Measurements from ENCODE around the gene C11orf97. TPM values are rescaled to one million over a fixed set of nuclear protein-coding genes. Genes with fewer than 3 reads are reported as not detected.

C11orf97 gene
- total RNA-seq, 4 donors from 2014 or later = not detected

DNA sequence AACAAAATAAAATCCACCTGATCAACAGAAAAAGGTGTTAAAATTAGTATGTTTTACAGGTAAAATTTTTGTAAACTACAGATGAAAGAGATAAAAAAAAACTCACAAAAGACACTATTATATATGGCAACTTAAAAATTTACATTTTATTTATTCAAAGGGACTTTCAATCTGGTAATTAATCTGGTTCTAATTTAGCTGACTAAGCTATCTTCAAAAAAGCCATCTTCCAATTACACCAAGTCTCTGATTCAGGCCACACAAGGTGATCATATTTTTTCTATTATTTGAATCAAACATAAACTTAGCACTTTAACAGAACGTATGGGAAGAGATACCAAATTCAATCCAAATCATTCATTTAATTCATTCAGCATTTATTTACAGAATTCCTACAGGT is 26.2 kb upstream of the C11orf97 start:
- Histone ChIP-seq H3K4me1 (no peaks in the 10 kb centered on the region), H3K4me3 (no peak overlapping the region), H3K36me3 (peaks cover 79% of the 10 kb centered on the region), H3K27me3 (no peaks in the 10 kb centered on the region), H3K9me3 (no peaks in the 10 kb centered on the region), H3K27ac (no peak overlapping the region)
- 94% methylated on average over 1 of the region's 1 CpG for WGBS
- TF ChIP-seq POLR2A (IDR thresholded peaks at IDR 0.05) (no peak), CTCF (IDR thresholded peaks at IDR 0.05) (no peak), EP300 (IDR thresholded peaks at IDR 0.05) (no peak), POLR2AphosphoS5 (IDR thresholded peaks at IDR 0.05) (no peak)
- no peak for DNase-seq (ENCODE audit: low spot score in 2 of 2)

DNA sequence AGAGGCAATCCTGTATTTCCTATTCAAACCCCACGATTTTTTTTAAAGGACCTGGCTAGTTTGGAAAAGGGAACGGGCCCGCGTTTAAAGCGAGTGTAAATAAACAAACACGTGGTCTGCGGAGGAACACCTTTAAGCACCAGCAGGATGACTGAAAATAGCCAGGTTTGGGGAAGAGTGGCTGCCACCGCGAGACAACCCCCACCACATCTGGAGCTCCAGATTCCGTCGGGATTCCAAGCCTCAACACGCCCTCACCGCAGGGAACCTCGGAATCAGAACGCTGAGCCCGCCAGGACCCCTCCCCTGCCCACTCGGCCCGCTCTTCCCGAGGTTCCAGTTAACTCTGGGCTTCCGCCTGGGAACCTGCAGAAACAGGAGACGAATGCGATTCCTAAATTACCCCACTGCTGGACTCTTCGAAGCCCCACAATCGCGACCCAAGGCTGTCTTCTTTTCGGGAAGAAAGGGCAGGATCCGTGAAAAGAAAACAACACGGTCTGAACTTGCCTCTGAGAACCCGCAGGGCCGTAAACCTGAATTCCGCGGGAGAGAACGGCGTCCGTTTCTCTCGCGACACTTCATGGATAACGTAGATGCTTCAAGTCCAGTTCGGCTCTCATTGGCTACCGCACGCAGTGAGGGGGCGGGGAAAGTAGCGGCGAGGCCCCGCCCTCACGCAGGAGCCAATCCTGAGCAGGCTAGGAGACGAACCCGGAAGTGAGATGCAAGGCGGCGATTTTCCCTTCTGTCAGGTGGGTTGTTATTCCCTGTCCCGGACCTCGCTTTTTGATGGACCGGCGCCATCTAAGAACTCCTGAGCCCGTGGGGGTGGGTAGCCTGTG is 18.8 kb upstream of the C11orf97 start, which contains the start of the genes ANKRD49 and MRE11:
ANKRD49 (plus strand) TSS at position 704 of the 845 bp plus-strand sequence. CDS start 2,710 bp downstream, outside the sequence.
MRE11 (minus strand) TSS at position 564 of the 845 bp plus-strand sequence. CDS start 1,043 bp downstream, outside the sequence.
- Histone ChIP-seq H3K27ac (peak within 1 kb of the TSS; percentile 89), H3K36me3 (peaks cover 31% of the 10 kb centered on the region), H3K9me3 (no peaks in the 10 kb centered on the region), H3K27me3 (no peaks in the 10 kb centered on the region), H3K4me1 (peaks cover 25% of the 10 kb centered on the region), H3K4me3 (peak within 1 kb of the TSS; percentile 91)
- WGBS = under 1% methylated on average over 53 of the region's 55 CpGs
- DNase-seq (ENCODE audit: low spot score in 2 of 2) = peak; percentile 98 to 99
- TF ChIP-seq POLR2A (IDR thresholded peaks at IDR 0.05) (peak in 1 of 2 donors; percentile 73), CTCF (IDR thresholded peaks at IDR 0.05) (no peak), EP300 (IDR thresholded peaks at IDR 0.05) (no peak), POLR2AphosphoS5 (IDR thresholded peaks at IDR 0.05) (peak in 1 of 3 donors; percentile 72)

GRCh38 chr11:94494126-94494680 is 18.1 kb upstream of the C11orf97 start:
- peaks cover 25% of the 10 kb centered on the region for H3K4me1 ChIP-seq
- H3K27me3 ChIP-seq = no peaks in the 10 kb centered on the region
- peak overlapping the region; percentile 89 for H3K27ac ChIP-seq
- peak overlapping the region; percentile 91 for H3K4me3 ChIP-seq
- no peak for DNase-seq (ENCODE audit: low spot score in 2 of 2)
- WGBS = 5% methylated on average over 19 of the region's 19 CpGs
- peak in 1 of 3 donors; percentile 17 for TF ChIP-seq POLR2AphosphoS5 (IDR thresholded peaks at IDR 0.05)
- TF ChIP-seq CTCF (IDR thresholded peaks at IDR 0.05) = no peak
- no peaks in the 10 kb centered on the region for H3K9me3 ChIP-seq
- peaks cover 31% of the 10 kb centered on the region for H3K36me3 ChIP-seq

DNA sequence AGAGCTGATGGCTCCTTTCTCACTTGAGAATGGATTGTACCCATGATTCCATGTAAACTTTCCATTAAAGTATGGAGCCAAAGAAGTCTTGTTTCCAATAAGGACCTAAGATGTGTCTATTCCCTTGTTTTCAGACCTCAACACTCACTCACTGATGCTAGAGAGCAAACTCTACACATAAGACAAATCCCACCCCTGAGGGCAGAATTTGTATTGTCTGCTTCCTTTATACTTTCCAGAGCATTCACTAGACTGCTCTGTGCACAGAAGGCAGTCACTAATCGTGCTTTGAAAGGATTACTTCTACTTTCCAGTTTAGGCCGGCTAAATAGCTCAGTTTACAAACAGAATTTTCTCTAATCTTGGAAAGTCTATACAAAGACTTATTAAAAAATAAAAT is 12.1 kb upstream of the C11orf97 start:
- H3K4me1 ChIP-seq = peaks cover 4% of the 10 kb centered on the region
- 86% methylated on average over 2 of the region's 2 CpGs for WGBS
- H3K9me3 ChIP-seq = no peaks in the 10 kb centered on the region
- DNase-seq (ENCODE audit: low spot score in 2 of 2) = no peak
- H3K36me3 ChIP-seq = peaks cover 44% of the 10 kb centered on the region
- TF ChIP-seq POLR2AphosphoS5 (IDR thresholded peaks at IDR 0.05) = no peak
- no peak for TF ChIP-seq EP300 (IDR thresholded peaks at IDR 0.05)
- no peak for TF ChIP-seq CTCF (IDR thresholded peaks at IDR 0.05)
- no peak for TF ChIP-seq POLR2A (IDR thresholded peaks at IDR 0.05)
- H3K4me3 ChIP-seq = no peak overlapping the region
- H3K27ac ChIP-seq = no peak overlapping the region
- no peaks in the 10 kb centered on the region for H3K27me3 ChIP-seq

DNA sequence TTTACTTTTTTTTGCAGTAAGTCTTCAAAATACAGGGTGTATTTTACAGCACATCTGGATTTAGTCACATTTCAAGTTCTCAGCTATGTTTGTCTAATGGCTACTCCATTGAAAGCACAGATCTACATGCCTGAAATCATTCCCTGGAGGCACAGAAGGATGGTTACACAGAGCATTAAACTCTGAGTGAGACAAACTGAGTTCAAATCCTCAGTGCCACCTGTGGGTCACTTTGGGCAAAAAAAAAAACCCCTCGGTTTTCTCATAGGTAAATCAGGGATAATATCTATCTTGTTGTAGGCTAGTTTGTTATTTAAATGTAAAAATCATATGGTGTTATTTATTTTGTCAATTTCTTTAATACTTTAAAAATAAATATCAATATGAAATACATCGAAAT is 10.7 kb upstream of the C11orf97 start:
- TF ChIP-seq EP300 (IDR thresholded peaks at IDR 0.05) = no peak
- WGBS = 68% methylated on average over 2 of the region's 2 CpGs
- no peaks in the 10 kb centered on the region for H3K4me1 ChIP-seq
- no peak overlapping the region for H3K27ac ChIP-seq
- H3K36me3 ChIP-seq = peaks cover 44% of the 10 kb centered on the region
- no peak for DNase-seq (ENCODE audit: low spot score in 2 of 2)
- no peak overlapping the region for H3K4me3 ChIP-seq
- no peaks in the 10 kb centered on the region for H3K9me3 ChIP-seq
- no peaks in the 10 kb centered on the region for H3K27me3 ChIP-seq
